A549 (cell line): ENCODE results near the gene PITX1. TPM values are rescaled to one million over a fixed set of nuclear protein-coding genes. Genes with fewer than 3 reads are reported as not detected.
A peak's percentile ranks its signal among the peaks of the same experiment; 100 is the strongest.

ENCODE experiments used
- ATAC-seq, 2 experiments: fragments of 200-7000 bp in 1 of 2; fragments of >200 bp in 1 of 2; cut with Nextera tagmentation in 1 of 2; cut with Tn5 transposase in 1 of 2; 3 replicates each; pipeline versions ENCODE4 v1.8.0 to v1.9.1; 2018 to 2020; ENCODE audit warnings: mild to moderate bottlenecking in 1 of 2, moderate library complexity in 1 of 2
- CTCF ChIA-PET: fragments of 300-600 bp; sonication (Branson Sonifier 250); formaldehyde crosslinking; extraction: SDS; loops from one replicate; lab custom pipeline; 2021; ENCODE audit warnings: antibody characterized with exemption, inconsistent platforms; lab: Yijun Ruan, JAX
- POLR2A ChIA-PET: fragments of 350-600 bp; formaldehyde crosslinking; extraction: SDS; loops from one replicate; lab custom pipeline; 2021; ENCODE audit warnings: antibody characterized with exemption, inconsistent platforms; lab: Yijun Ruan, JAX
- DNase-seq, 2 experiments: peaks; one replicate each; pipeline versions ENCODE4 v3.0.0 to v3.0.0-alpha.2; 2011 to 2016; ENCODE audit warnings: low read depth in 1 of 2, low spot score in 1 of 2
- FAIRE-seq: peaks from 2 replicates; lab custom pipeline; 2011; peaks lifted over from hg19 to GRCh38; lab: Jason Lieb, UNC
- H3K27ac ChIP-seq, 2 experiments: fragments of >200 bp; sonication (Bioruptor Twin); formaldehyde crosslinking; 3 replicates each; pipeline ENCODE4 v1.5.1; 2016 to 2017
- H3K4me1 ChIP-seq: fragments of >200 bp; sonication (Bioruptor Twin); formaldehyde crosslinking; 3 replicates; pipeline ENCODE4 v1.6.1; 2016
- H3K4me2 ChIP-seq: fragments of >200 bp; sonication (Bioruptor Twin); formaldehyde crosslinking; 3 replicates; pipeline ENCODE4 v1.6.1; 2016
- H3K4me3 ChIP-seq: fragments of >200 bp; sonication (Bioruptor Twin); formaldehyde crosslinking; 3 replicates; pipeline ENCODE4 v1.5.1; 2016
- H3K9me3 ChIP-seq: fragments of >200 bp; sonication (Bioruptor Twin); formaldehyde crosslinking; 3 replicates; pipeline ENCODE4 v1.6.1; 2016
- BHLHE40 ChIP-seq: IDR thresholded peaks from 2 replicates; pipeline ENCODE4 v1.6.1; 2012; ENCODE audit warnings: low read depth, low read length, inconsistent platforms
- CEBPB ChIP-seq, 2 experiments: fragments of >200 bp in 1 of 2; sonication (Bioruptor Twin) in 1 of 2; formaldehyde crosslinking in 1 of 2; IDR thresholded peaks; 2 replicates each; pipeline ENCODE4 v1.6.1; 2012 to 2016
- CHD2 ChIP-seq: fragments of 150-350 bp; IDR thresholded peaks from 2 replicates; pipeline ENCODE4 v1.6.1; 2014; ENCODE audit warnings: low read length; ENCODE audit not compliant: partially characterized antibody
- HMGXB4 ChIP-seq: fragments of 250-450 bp; sonication (Bioruptor Pico); IDR thresholded peaks from 2 replicates; pipeline ENCODE4 v1.5.0; 2021; ENCODE audit warnings: mild to moderate bottlenecking, moderate library complexity, borderline replicate concordance
- HOXA7 ChIP-seq: fragments of 250-450 bp; sonication (Bioruptor Pico); IDR thresholded peaks from 2 replicates; pipeline ENCODE4 v1.5.0; 2020; ENCODE audit warnings: mild to moderate bottlenecking, moderate library complexity
- HOXB13 ChIP-seq: fragments of 250-450 bp; sonication (Bioruptor Pico); IDR thresholded peaks from 2 replicates; pipeline ENCODE4 v1.5.0; 2020; ENCODE audit warnings: low read depth, mild to moderate bottlenecking, moderate library complexity
- MAFK ChIP-seq: fragments of 450-650 bp; IDR thresholded peaks from 2 replicates; pipeline ENCODE4 v1.6.1; 2014; ENCODE audit not compliant: partially characterized antibody
- MAZ ChIP-seq: fragments of 150-350 bp; IDR thresholded peaks from 2 replicates; pipeline ENCODE4 v1.6.1; 2014; ENCODE audit warnings: antibody characterized with exemption, low read depth, low read length, borderline replicate concordance
- POLR2A ChIP-seq: IDR thresholded peaks from 2 replicates; pipeline ENCODE4 v1.6.1; 2012; ENCODE audit warnings: mild to moderate bottlenecking, low read length
- ZC3H11A ChIP-seq: fragments of 450-650 bp; IDR thresholded peaks from 2 replicates; pipeline ENCODE4 v1.6.1; 2014; ENCODE audit warnings: antibody characterized with exemption, mild to moderate bottlenecking
- ZFP36 ChIP-seq: fragments of 450-650 bp; IDR thresholded peaks from 2 replicates; pipeline ENCODE4 v1.6.1; 2014; ENCODE audit warnings: borderline replicate concordance; ENCODE audit not compliant: partially characterized antibody
- ZNF302 ChIP-seq: fragments of 250-450 bp; sonication (Bioruptor Pico); IDR thresholded peaks from 2 replicates; pipeline ENCODE4 v1.9.0; 2021; ENCODE audit warnings: inconsistent platforms, mild to moderate bottlenecking, moderate library complexity
- WGBS: methylation state at CpG from one replicate; pipeline ENCODE4 v1.1.6; 2017; ENCODE audit errors: missing lambda C conversion rate; 5-methylcytosine and 5-hydroxymethylcytosine counted together
- polyA plus RNA-seq, 4 experiments: library from polyadenylated mRNA; depleted of rRNA in 3 of 4; stranded (reverse); fragments of >200 nt; fragmentation: RNase III in 1 of 4; extraction: RNeasy Plus Mini Kit Qiagen cat#74134 plus additional on column Dnase treatment in 1 of 4; gene quantifications; 2 replicates in 3 of 4; 3 replicates in 1 of 4; pipeline ENCODE4 v1.2.3, GENCODE V29; 2011 to 2017
- TF ChIP-seq, protein P1 (sequence below): IDR thresholded peaks from 2 replicates; pipeline ENCODE4 v1.6.1; 2012; ENCODE audit warnings: low read depth, borderline replicate concordance
- TF ChIP-seq, protein P2 (sequence below): IDR thresholded peaks from 2 replicates; pipeline ENCODE4 v1.6.1; 2012
- TF ChIP-seq, protein P3 (sequence below): fragments of 200-600 bp; sonication (generic); IDR thresholded peaks from 2 replicates; pipeline ENCODE4 v1.6.1; 2016; ENCODE audit warnings: antibody characterized with exemption, mild to moderate bottlenecking, moderate library complexity

The PITX1 gene
- polyA plus RNA-seq, 2 of the 4 experiments (the other 2 are of a cell fraction) = 11.1 to 16.7 TPM

DNA sequence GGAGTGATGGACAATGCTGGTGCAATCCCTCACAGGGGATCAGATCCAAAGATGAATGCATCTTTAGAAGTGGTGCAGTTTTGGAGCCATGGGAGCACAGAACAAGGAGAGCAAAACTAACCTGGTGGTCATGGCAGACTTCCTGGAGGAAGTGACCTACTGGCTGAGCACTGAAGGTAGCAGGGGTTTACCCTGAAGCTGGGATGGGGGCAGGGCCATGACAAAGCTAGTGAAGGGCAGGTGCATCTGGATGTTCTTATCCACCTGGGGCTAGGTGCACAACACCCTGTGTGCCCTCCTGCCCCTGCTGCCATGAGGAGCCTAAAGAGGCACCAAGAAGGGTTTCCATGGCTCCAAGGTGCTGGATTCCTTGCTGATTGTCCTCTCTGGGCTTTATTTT lies 11.5 kb upstream of the PITX1 start:
- H3K4me1 ChIP-seq = no peaks in the 10 kb centered on the region
- TF ChIP-seq HOXB13 (CRISPR knock-in tag) (no peak), ZFP36 (peak; percentile 47), ZC3H11A (no peak), BHLHE40 (no peak)
- TF ChIP-seq, protein P1, sequence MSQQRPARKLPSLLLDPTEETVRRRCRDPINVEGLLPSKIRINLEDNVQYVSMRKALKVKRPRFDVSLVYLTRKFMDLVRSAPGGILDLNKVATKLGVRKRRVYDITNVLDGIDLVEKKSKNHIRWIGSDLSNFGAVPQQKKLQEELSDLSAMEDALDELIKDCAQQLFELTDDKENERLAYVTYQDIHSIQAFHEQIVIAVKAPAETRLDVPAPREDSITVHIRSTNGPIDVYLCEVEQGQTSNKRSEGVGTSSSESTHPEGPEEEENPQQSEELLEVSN = no peak
- TF ChIP-seq, all 56 proteins: peak for 1
- ATAC-seq (no peak), DNase-seq (no peak), FAIRE-seq (no peak)
- ChIA-PET POLR2A (no interaction called here), CTCF (interaction anchor here (1.0 kb wide), 1 partner anchor 122 kb away, joined by 3 read pairs; no protein-coding TSS in a partner anchor)
- Histone ChIP-seq H3K4me2 (no peak overlapping the region), H3K27ac (no peak overlapping the region), H3K4me3 (no peak overlapping the region), H3K9me3 (no peaks in the 10 kb centered on the region)

DNA sequence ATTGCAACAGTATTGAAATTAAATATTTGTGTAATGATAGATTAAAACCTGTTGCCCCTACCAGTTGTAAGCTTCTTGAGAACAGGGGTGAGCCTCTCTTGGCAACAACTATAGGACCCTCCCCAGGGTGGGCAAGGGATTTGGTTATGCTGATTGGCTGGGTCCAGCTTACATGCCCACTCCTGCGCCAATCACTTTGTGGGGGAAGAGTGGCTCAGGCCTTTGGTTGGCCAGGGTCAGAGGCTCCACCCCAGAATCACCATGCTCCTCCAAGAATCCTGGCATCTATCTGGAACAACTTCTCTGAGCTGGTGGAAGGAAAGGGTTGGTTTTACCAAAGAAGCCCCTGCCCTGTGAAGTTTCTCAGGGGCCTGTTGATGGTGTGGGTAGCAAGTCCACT lies 8.6 kb upstream of the PITX1 start:
- CTCF ChIA-PET = interaction anchor here (1.9 kb wide), 1 partner anchor 9 kb away, joined by 8 read pairs; no protein-coding TSS in a partner anchor
- DNase-seq = no peak
- peak in 1 of 2 experiments; percentile 53; a peak in 3 of 6 replicates for ATAC-seq
- H3K9me3 ChIP-seq = no peaks in the 10 kb centered on the region
- no peak for FAIRE-seq
- TF ChIP-seq HMGXB4 (no peak), HOXA7 (CRISPR knock-in tag) (no peak), POLR2A (no peak), ZNF302 (CRISPR knock-in tag) (no peak), CEBPB (IDR thresholded peaks at IDR 0.05) (no peak), CHD2 (no peak), MAZ (no peak), MAFK (no peak), HOXB13 (CRISPR knock-in tag) (no peak)
- TF ChIP-seq, protein P1 = no peak
- TF ChIP-seq, protein P2, sequence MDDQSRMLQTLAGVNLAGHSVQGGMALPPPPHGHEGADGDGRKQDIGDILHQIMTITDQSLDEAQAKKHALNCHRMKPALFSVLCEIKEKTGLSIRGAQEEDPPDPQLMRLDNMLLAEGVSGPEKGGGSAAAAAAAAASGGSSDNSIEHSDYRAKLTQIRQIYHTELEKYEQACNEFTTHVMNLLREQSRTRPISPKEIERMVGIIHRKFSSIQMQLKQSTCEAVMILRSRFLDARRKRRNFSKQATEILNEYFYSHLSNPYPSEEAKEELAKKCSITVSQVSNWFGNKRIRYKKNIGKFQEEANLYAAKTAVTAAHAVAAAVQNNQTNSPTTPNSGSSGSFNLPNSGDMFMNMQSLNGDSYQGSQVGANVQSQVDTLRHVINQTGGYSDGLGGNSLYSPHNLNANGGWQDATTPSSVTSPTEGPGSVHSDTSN = no peak
- TF ChIP-seq, protein P3, sequence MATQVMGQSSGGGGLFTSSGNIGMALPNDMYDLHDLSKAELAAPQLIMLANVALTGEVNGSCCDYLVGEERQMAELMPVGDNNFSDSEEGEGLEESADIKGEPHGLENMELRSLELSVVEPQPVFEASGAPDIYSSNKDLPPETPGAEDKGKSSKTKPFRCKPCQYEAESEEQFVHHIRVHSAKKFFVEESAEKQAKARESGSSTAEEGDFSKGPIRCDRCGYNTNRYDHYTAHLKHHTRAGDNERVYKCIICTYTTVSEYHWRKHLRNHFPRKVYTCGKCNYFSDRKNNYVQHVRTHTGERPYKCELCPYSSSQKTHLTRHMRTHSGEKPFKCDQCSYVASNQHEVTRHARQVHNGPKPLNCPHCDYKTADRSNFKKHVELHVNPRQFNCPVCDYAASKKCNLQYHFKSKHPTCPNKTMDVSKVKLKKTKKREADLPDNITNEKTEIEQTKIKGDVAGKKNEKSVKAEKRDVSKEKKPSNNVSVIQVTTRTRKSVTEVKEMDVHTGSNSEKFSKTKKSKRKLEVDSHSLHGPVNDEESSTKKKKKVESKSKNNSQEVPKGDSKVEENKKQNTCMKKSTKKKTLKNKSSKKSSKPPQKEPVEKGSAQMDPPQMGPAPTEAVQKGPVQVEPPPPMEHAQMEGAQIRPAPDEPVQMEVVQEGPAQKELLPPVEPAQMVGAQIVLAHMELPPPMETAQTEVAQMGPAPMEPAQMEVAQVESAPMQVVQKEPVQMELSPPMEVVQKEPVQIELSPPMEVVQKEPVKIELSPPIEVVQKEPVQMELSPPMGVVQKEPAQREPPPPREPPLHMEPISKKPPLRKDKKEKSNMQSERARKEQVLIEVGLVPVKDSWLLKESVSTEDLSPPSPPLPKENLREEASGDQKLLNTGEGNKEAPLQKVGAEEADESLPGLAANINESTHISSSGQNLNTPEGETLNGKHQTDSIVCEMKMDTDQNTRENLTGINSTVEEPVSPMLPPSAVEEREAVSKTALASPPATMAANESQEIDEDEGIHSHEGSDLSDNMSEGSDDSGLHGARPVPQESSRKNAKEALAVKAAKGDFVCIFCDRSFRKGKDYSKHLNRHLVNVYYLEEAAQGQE = no peak
- no peaks in the 10 kb centered on the region for H3K4me1 ChIP-seq
- H3K4me2 ChIP-seq = no peak overlapping the region
- H3K27ac ChIP-seq = no peak overlapping the region
- POLR2A ChIA-PET = no interaction called here
- no peak overlapping the region for H3K4me3 ChIP-seq
- 90% methylated on average over 1 of the region's 1 CpG for WGBS
